ENCODE results near the gene CARD11.

DNA sequence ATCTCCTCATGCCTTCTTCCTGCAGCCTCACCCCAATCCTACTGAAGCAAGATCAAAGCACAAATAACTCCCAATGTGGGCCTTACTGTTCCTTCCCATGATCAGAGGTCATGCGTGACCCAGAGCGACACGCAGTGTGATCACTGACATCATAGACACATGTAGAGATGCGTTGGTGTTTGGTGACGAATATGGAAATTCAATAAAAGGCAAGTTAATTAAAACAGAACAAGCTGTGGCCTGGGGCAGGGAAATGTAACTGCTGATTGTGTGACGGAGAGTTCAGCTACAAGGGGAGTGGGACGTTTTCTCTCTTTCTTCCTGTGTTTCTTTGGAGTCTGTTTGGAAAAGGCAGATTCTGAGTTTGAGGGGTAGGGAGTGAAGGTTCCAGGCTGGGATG lies 34.8 kb upstream of the CARD11 start:
- TF ChIP-seq CTCF (IDR thresholded peaks at IDR 0.05) (no peak), POLR2AphosphoS5 (IDR thresholded peaks at IDR 0.05) (no peak)
